Keratinocyte (primary cell): ENCODE data around the gene F7. TPM values are rescaled to one million over a fixed set of nuclear protein-coding genes. Genes with fewer than 3 reads are reported as not detected.

ENCODE experiments used
- DNase-seq: peaks from one replicate; pipeline ENCODE4 v3.0.0-alpha.2; 2011; ENCODE audit warnings: low read depth, missing footprints, low spot score
- FAIRE-seq: peaks from 2 replicates; lab custom pipeline; 2011; peaks lifted over from hg19 to GRCh38; lab: Jason Lieb, UNC
- H2AFZ ChIP-seq: 2 replicates; pipeline ENCODE4 v1.6.0; 2012; ENCODE audit warnings: low read length, control low read depth, inconsistent platforms; ENCODE audit not compliant: control insufficient read depth
- H3K27ac ChIP-seq: 2 replicates; pipeline ENCODE4 v1.5.1; 2011; ENCODE audit warnings: low read length; ENCODE audit not compliant: control insufficient read depth, insufficient read depth
- H3K27me3 ChIP-seq: 3 replicates; pipeline ENCODE4 v1.6.0; 2011; ENCODE audit warnings: low read length; ENCODE audit not compliant: control insufficient read depth, insufficient read depth; ENCODE audit errors: extremely low read depth
- H3K36me3 ChIP-seq, 2 experiments: 2 replicates in 1 of 2; 3 replicates in 1 of 2; pipeline ENCODE4 v1.5.1; 2011; ENCODE audit warnings: low read length in 2 of 2, mild to moderate bottlenecking in 1 of 2; ENCODE audit not compliant: control insufficient read depth in 2 of 2, insufficient read depth in 2 of 2; ENCODE audit errors: extremely low read depth in 1 of 2
- H3K4me1 ChIP-seq: 3 replicates; pipeline ENCODE4 v1.5.1; 2011; ENCODE audit warnings: low read length; ENCODE audit not compliant: control insufficient read depth, insufficient read depth; ENCODE audit errors: extremely low read depth
- H3K4me2 ChIP-seq: 3 replicates; pipeline ENCODE4 v1.6.0; 2011; ENCODE audit warnings: low read depth, low read length; ENCODE audit not compliant: control insufficient read depth, insufficient read depth; ENCODE audit errors: extremely low read depth
- H3K4me3 ChIP-seq, 3 experiments: fragments of 200-600 bp in 1 of 3; sonication (generic) in 1 of 3; 2 replicates in 2 of 3; 3 replicates in 1 of 3; pipeline ENCODE4 v1.5.1; 2011 to 2016; ENCODE audit warnings: low read length in 3 of 3, mild to moderate bottlenecking in 3 of 3, control low read depth in 2 of 3, inconsistent platforms in 1 of 3, low read depth in 1 of 3, mixed read lengths in 1 of 3, mixed run types in 1 of 3, moderate library complexity in 1 of 3; ENCODE audit not compliant: control insufficient read depth in 2 of 3, insufficient read depth in 2 of 3; ENCODE audit errors: extremely low read depth in 1 of 3
- H3K79me2 ChIP-seq: 2 replicates; pipeline ENCODE4 v1.6.0; 2012; ENCODE audit warnings: low read length; ENCODE audit not compliant: control insufficient read depth, insufficient read depth
- H3K9ac ChIP-seq: 3 replicates; pipeline ENCODE4 v1.6.0; 2011; ENCODE audit warnings: low read length; ENCODE audit not compliant: control insufficient read depth, insufficient read depth; ENCODE audit errors: extremely low read depth
- H3K9me1 ChIP-seq: 3 replicates; pipeline ENCODE4 v1.6.0; 2011; ENCODE audit warnings: low read length; ENCODE audit not compliant: control insufficient read depth, insufficient read depth; ENCODE audit errors: extremely low read depth
- H3K9me3 ChIP-seq: 2 replicates; pipeline ENCODE4 v1.5.1; 2012; ENCODE audit warnings: low read depth, low read length; ENCODE audit not compliant: control insufficient read depth
- H4K20me1 ChIP-seq: 3 replicates; pipeline ENCODE4 v1.6.0; 2011; ENCODE audit warnings: low read length; ENCODE audit not compliant: control insufficient read depth, insufficient read depth; ENCODE audit errors: extremely low read depth
- CTCF ChIP-seq, 3 experiments: IDR thresholded peaks in 1 of 3; conservative IDR thresholded peaks in 1 of 3; optimal IDR thresholded peaks in 1 of 3; 2 replicates in 2 of 3; 3 replicates in 1 of 3; pipeline versions ENCODE3 to v1.5.1; 2011; ENCODE audit warnings: low read length in 3 of 3, mild to moderate bottlenecking in 3 of 3, moderate library complexity in 2 of 3, control low read depth in 1 of 3, inconsistent platforms in 1 of 3; ENCODE audit not compliant: insufficient read depth in 2 of 3; ENCODE audit errors: extremely low read depth in 1 of 3
- EZH2 ChIP-seq: IDR thresholded peaks from one replicate; pipeline ENCODE4 v1.6.1; 2012; ENCODE audit warnings: inconsistent platforms, mild to moderate bottlenecking, low read length, moderate library complexity
- dilution Hi-C: fragments of 300-500 bp; cut with MboI; formaldehyde crosslinking; loops from one replicate; pipeline ENCODE4 v1.7.0; 2020; ENCODE audit warnings: low sequenced_read_pairs; ENCODE audit not compliant: extremely low pct_ligation_motif_present
- polyA plus RNA-seq, 5 experiments: library from polyadenylated mRNA; depleted of rRNA in 3 of 5; stranded (reverse) in 3 of 5; stranded (forward) in 1 of 5; unstranded in 1 of 5; fragments of >200 nt; gene quantifications; 1 replicate in 1 of 5; 2 replicates in 3 of 5; 3 replicates in 1 of 5; pipeline versions ENCODE4 v1.2.1 to v1.2.3, GENCODE V29; 2011 to 2012; ENCODE audit warnings: missing spikeins in 2 of 5, low read depth in 1 of 5, low replicate concordance in 1 of 5

The F7 gene
- polyA plus RNA-seq, 1 donor (not counting 4 experiments of a cell fraction or from before 2014, with no cell fraction given), result not detected

GRCh38 chr13:113152984-113153809, 47.6 kb downstream of the F7 start:
- TF ChIP-seq EZH2, result peak; percentile 72
- no peak for TF ChIP-seq CTCF (optimal IDR thresholded peaks at IDR 0.05 in 1 of 3, IDR thresholded peaks at IDR 0.05 in 1 of 3, conservative IDR thresholded peaks at IDR 0.05 in 1 of 3; ENCODE audit: extremely low read depth in 1 of 3, insufficient read depth in 2 of 3, low read length in 3 of 3)
- H3K9ac ChIP-seq, result peak overlapping the region; percentile 57
- peak overlapping the region; percentile 40 for H3K27ac ChIP-seq
- H3K36me3 ChIP-seq, result no peaks in the 10 kb centered on the region
- H3K9me3 ChIP-seq, result no peaks in the 10 kb centered on the region
- H3K4me2 ChIP-seq, result peak overlapping the region; percentile 98
- H3K79me2 ChIP-seq, result no peaks in the 10 kb centered on the region
- H4K20me1 ChIP-seq, result no peaks in the 10 kb centered on the region
- peaks cover 9% of the 10 kb centered on the region for H3K4me1 ChIP-seq
- peak; percentile 17 for FAIRE-seq
- peak overlapping the region; percentile 21 to 74 (median 58) for H3K4me3 ChIP-seq
- peak overlapping the region; percentile 90 for H2AFZ ChIP-seq
- no peak for DNase-seq
- dilution Hi-C loops, result no loop called here
- H3K27me3 ChIP-seq, result peaks cover 22% of the 10 kb centered on the region
- no peaks in the 10 kb centered on the region for H3K9me1 ChIP-seq

DNA sequence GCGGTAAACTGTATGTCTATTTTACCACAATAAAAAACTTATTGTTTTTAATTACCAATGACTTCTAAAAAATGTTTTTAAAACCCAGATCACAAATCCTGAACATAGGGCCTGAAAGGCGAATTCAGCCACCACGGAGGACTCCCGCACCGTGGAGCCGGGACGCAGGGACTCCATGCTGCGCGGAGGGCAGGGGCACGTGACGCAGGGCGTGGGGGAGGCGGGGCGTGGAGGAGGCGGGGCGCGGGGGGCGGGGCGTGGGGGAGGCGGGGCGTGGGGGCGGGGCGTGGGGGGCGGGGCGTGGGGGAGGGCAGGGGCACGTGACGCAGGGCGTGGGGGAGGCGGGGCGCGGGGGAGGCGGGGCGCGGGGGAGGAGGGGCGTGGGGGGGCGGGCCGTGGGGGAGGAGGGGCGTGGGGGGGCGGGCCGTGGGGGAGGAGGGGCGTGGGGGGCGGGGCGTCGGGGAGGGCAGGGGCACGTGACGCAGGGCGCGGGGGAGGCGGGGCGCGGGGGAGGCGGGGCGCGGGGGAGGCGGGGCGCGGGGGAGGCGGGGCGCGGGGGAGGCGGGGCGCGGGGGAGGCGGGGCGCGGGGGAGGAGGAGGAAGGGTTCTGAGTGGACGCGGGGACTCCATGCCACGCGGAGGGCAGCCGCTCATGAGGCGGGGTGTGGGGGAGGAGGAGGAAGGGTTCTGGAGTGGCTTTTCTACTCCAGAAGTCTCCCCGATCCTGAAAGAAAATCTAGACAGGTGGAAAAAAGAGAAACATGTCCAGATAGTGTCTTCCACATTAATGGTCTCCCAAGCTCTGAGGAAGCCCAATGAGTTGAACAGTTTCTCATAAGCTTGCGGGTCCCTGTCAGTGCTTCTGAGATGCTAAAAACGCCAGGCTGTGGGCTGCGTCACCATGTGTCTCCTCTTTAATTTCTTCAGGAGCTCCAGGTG, 48.5 kb downstream of the F7 start:
- Histone ChIP-seq H3K9ac (peak overlapping the region; percentile 57), H3K4me2 (peak overlapping the region; percentile 98), H4K20me1 (no peaks in the 10 kb centered on the region), H3K4me3 (peak overlapping the region; percentile 21 to 74 (median 58)), H3K27me3 (peaks cover 22% of the 10 kb centered on the region), H3K9me1 (no peaks in the 10 kb centered on the region), H3K36me3 (no peaks in the 10 kb centered on the region), H3K79me2 (no peaks in the 10 kb centered on the region), H3K9me3 (no peaks in the 10 kb centered on the region), H3K27ac (peak overlapping the region; percentile 40), H2AFZ (peak overlapping the region; percentile 90), H3K4me1 (peaks cover 9% of the 10 kb centered on the region)
- FAIRE-seq (no peak), DNase-seq (no peak)
- dilution Hi-C loops, result no loop called here
- TF ChIP-seq CTCF (optimal IDR thresholded peaks at IDR 0.05 in 1 of 3, IDR thresholded peaks at IDR 0.05 in 1 of 3, conservative IDR thresholded peaks at IDR 0.05 in 1 of 3; ENCODE audit: extremely low read depth in 1 of 3, insufficient read depth in 2 of 3, low read length in 3 of 3) (no peak), EZH2 (no peak)
